ENCODE measurements around the gene PTH. TPM values are rescaled to one million over a fixed set of nuclear protein-coding genes. Genes with fewer than 3 reads are reported as not detected.

PTH gene
- not detected for total RNA-seq

DNA sequence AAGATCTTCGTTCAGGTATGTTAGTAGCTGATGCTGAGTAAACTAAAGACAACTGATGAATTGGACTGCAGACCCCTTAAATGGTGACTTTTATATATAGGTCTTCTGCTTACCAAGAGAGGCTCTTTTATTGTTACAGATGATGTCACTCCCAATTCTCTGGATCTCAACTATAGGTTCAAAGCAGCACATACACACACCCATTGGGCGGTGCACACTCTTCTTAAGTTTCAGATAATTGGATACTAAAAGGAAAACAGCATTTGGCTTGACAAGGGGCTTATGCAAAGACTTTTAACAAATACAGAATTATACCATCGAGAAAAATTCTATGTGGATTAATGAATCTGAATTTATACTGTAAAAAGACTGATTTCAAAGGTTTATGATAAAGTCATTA lies at the start of gene PTH:
TSS of gene PTH (minus strand) at position 69 of the 400 bp plus-strand sequence. CDS start 3,142 bp downstream, outside the sequence.
- no peaks in the 10 kb centered on the region for H3K27me3 ChIP-seq
- H3K4me3 ChIP-seq, result no peak within 1 kb of the TSS
- no peaks in the 10 kb centered on the region for H3K36me3 ChIP-seq
- no peaks in the 10 kb centered on the region for H3K9me3 ChIP-seq
- no peaks in the 10 kb centered on the region for H3K4me1 ChIP-seq
- WGBS, result 87% methylated on average over 3 of the region's 3 CpGs
- TF ChIP-seq EP300 (IDR thresholded peaks at IDR 0.05) (no peak), POLR2AphosphoS5 (IDR thresholded peaks at IDR 0.05) (no peak), POLR2A (IDR thresholded peaks at IDR 0.05) (no peak)
- TF ChIP-seq, protein P1, sequence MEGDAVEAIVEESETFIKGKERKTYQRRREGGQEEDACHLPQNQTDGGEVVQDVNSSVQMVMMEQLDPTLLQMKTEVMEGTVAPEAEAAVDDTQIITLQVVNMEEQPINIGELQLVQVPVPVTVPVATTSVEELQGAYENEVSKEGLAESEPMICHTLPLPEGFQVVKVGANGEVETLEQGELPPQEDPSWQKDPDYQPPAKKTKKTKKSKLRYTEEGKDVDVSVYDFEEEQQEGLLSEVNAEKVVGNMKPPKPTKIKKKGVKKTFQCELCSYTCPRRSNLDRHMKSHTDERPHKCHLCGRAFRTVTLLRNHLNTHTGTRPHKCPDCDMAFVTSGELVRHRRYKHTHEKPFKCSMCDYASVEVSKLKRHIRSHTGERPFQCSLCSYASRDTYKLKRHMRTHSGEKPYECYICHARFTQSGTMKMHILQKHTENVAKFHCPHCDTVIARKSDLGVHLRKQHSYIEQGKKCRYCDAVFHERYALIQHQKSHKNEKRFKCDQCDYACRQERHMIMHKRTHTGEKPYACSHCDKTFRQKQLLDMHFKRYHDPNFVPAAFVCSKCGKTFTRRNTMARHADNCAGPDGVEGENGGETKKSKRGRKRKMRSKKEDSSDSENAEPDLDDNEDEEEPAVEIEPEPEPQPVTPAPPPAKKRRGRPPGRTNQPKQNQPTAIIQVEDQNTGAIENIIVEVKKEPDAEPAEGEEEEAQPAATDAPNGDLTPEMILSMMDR (IDR thresholded peaks at IDR 0.05), result no peak
- H3K27ac ChIP-seq, result no peak within 1 kb of the TSS
- DNase-seq (ENCODE audit: low spot score in 2 of 2), result no peak

DNA sequence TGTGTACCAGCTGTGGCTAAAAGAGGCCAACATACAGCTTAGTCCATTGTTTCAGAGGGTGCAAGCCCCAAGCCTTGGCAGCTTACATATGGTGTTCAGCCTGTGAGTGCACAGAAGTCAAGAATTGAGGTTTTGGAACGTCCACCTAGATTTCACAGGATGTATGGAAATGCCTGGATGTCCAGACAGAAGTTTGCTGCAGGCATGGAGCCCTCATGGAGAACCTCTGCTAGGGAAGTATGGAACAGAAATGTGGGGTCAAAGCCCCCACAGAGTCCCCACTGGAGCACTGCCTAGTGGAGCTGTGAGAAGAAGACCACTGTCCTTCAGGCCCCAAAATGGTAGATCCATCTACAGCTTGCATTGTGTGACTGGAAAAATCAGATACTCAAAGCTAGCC lies 42.2 kb upstream of the PTH start:
- Histone ChIP-seq H3K27ac (no peak overlapping the region), H3K27me3 (no peaks in the 10 kb centered on the region), H3K9me3 (no peaks in the 10 kb centered on the region), H3K4me1 (no peaks in the 10 kb centered on the region), H3K36me3 (no peaks in the 10 kb centered on the region), H3K4me3 (no peak overlapping the region)
- no peak for TF ChIP-seq POLR2A (IDR thresholded peaks at IDR 0.05)
- TF ChIP-seq, protein P1 (IDR thresholded peaks at IDR 0.05), result no peak
- no peak for TF ChIP-seq POLR2AphosphoS5 (IDR thresholded peaks at IDR 0.05)
- TF ChIP-seq EP300 (IDR thresholded peaks at IDR 0.05), result no peak
- no peak for DNase-seq (ENCODE audit: low spot score in 2 of 2)
- 71% methylated on average over 1 of the region's 1 CpG for WGBS

DNA sequence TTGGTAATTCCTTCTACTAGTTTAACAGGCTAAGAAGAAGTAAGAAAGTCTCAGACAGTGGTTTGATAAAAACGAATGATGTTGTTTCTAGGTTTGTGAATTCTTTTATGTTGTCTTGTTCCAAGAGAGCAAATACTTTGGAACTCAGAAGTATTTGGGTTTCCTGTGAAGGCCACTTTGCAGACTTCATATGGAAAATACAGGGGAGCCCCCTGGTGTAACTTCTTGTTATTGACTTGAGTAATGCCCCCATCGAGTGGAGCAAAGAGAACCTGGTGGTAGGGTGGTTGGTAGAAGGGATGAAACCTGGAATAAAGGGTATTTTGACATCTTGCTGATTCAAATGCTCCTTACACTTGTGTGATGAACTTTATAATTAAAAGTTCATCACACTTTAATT lies 40.0 kb upstream of the PTH start:
- whole genome bisulfite sequencing, result 68% methylated on average over 2 of the region's 2 CpGs

GRCh38 chr11:13534358-13534757 lies 38.6 kb upstream of the PTH start:
- Histone ChIP-seq H3K4me3 (no peak overlapping the region), H3K27me3 (no peaks in the 10 kb centered on the region), H3K36me3 (no peaks in the 10 kb centered on the region), H3K4me1 (no peaks in the 10 kb centered on the region), H3K9me3 (no peaks in the 10 kb centered on the region), H3K27ac (no peak overlapping the region)
- 100% methylated on average over 1 of the region's 7 CpGs for WGBS
- no peak for DNase-seq (ENCODE audit: low spot score in 2 of 2)
- no peak for TF ChIP-seq EP300 (IDR thresholded peaks at IDR 0.05)
- TF ChIP-seq POLR2AphosphoS5 (IDR thresholded peaks at IDR 0.05), result no peak
- no peak for TF ChIP-seq POLR2A (IDR thresholded peaks at IDR 0.05)
- TF ChIP-seq, protein P1 (IDR thresholded peaks at IDR 0.05), result no peak

More for the DNA sequence above, 40.0 kb upstream of the PTH start:
- Histone ChIP-seq H3K27ac (no peak overlapping the region), H3K9me3 (no peaks in the 10 kb centered on the region), H3K36me3 (no peaks in the 10 kb centered on the region), H3K4me1 (no peaks in the 10 kb centered on the region), H3K4me3 (no peak overlapping the region), H3K27me3 (no peaks in the 10 kb centered on the region)
- DNase-seq (ENCODE audit: low spot score in 2 of 2), result no peak
- TF ChIP-seq, protein P1 (IDR thresholded peaks at IDR 0.05), result no peak
- TF ChIP-seq POLR2A (IDR thresholded peaks at IDR 0.05), result no peak
- TF ChIP-seq EP300 (IDR thresholded peaks at IDR 0.05), result no peak
- no peak for TF ChIP-seq POLR2AphosphoS5 (IDR thresholded peaks at IDR 0.05)

GRCh38 chr11:13525257-13525656 lies 29.5 kb upstream of the PTH start:
- no peaks in the 10 kb centered on the region for H3K36me3 ChIP-seq
- no peaks in the 10 kb centered on the region for H3K9me3 ChIP-seq
- H3K27ac ChIP-seq, result no peak overlapping the region
- TF ChIP-seq POLR2A (IDR thresholded peaks at IDR 0.05) (no peak), POLR2AphosphoS5 (IDR thresholded peaks at IDR 0.05) (no peak), EP300 (IDR thresholded peaks at IDR 0.05) (no peak)
- TF ChIP-seq, protein P1 (IDR thresholded peaks at IDR 0.05), result no peak
- no peaks in the 10 kb centered on the region for H3K27me3 ChIP-seq
- H3K4me3 ChIP-seq, result no peak overlapping the region
- no peak for DNase-seq (ENCODE audit: low spot score in 2 of 2)
- no peaks in the 10 kb centered on the region for H3K4me1 ChIP-seq
- 82% methylated on average over 2 of the region's 2 CpGs for WGBS

All from suprapubic skin (tissue), 4 donors.